Stomach smooth muscle (tissue), 2 donors: ENCODE data around the gene CCDC60.

ENCODE experiments used
- H3K27ac ChIP-seq: one replicate; pipeline ENCODE4 v1.7.0; 2013; ENCODE audit warnings: mild to moderate bottlenecking, low read length, inconsistent platforms
- H3K27me3 ChIP-seq, 2 donors: one replicate each; pipeline ENCODE4 v1.7.0; 2013; ENCODE audit warnings: low read length in 2 of 2; ENCODE audit not compliant: insufficient read depth in 2 of 2, control insufficient read depth in 1 of 2
- H3K36me3 ChIP-seq, 2 donors: one replicate each; pipeline ENCODE4 v1.7.0; 2013; ENCODE audit warnings: low read length in 2 of 2; ENCODE audit not compliant: control insufficient read depth in 2 of 2, insufficient read depth in 2 of 2
- H3K4me1 ChIP-seq: one replicate; pipeline ENCODE4 v1.7.0; 2013; ENCODE audit warnings: low read length; ENCODE audit not compliant: control insufficient read depth, insufficient read depth
- H3K4me3 ChIP-seq, 2 donors: one replicate each; pipeline ENCODE4 v1.7.0; 2013; ENCODE audit warnings: low read length in 2 of 2
- H3K9ac ChIP-seq, 2 donors: one replicate each; pipeline ENCODE4 v1.7.0; 2013; ENCODE audit warnings: low read length in 2 of 2, mild to moderate bottlenecking in 1 of 2
- H3K9me3 ChIP-seq, 2 donors: one replicate each; pipeline ENCODE4 v1.7.0; 2013; ENCODE audit warnings: low read length in 2 of 2; ENCODE audit not compliant: control insufficient read depth in 2 of 2
- donor health status: healthy.
- donor health status: Pancreatic carcinoma.

The CCDC60 gene

GRCh38 chr12:119334430-119335170 is at the start of gene CCDC60:
Gene CCDC60 (plus strand): TSS chr12:119334729. CDS start chr12:119335177, 448 bp downstream.
- Histone ChIP-seq H3K4me3 (no peak within 1 kb of the TSS), H3K27ac (no peak within 1 kb of the TSS), H3K27me3 (peaks cover 3 to 4% of the 10 kb centered on the region in 2 donors), H3K9me3 (no peaks in the 10 kb centered on the region), H3K36me3 (no peaks in the 10 kb centered on the region), H3K9ac (no peak within 1 kb of the TSS), H3K4me1 (no peaks in the 10 kb centered on the region)

- Histone ChIP-seq H3K27me3 (peaks cover 0 to 2% of the 10 kb centered on the region in 2 donors), H3K4me3 (no peak overlapping the region), H3K27ac (no peak overlapping the region), H3K9ac (no peak overlapping the region), H3K4me1 (no peaks in the 10 kb centered on the region), H3K9me3 (peaks cover 0 to 8% of the 10 kb centered on the region in 2 donors), H3K36me3 (no peaks in the 10 kb centered on the region)
Measured at GRCh38 chr12:119288576-119288975, 46.0 kb upstream of the CCDC60 start.

- Histone ChIP-seq H3K9me3 (no peaks in the 10 kb centered on the region), H3K4me3 (no peak overlapping the region)
Measured at GRCh38 chr12:119292893-119293630, 41.5 kb upstream of the CCDC60 start.

GRCh38 chr12:119294211-119294610 is 40.3 kb upstream of the CCDC60 start:
- no peak overlapping the region for H3K9ac ChIP-seq

More at GRCh38 chr12:119292893-119293630, 41.5 kb upstream of the CCDC60 start:
- Histone ChIP-seq H3K4me1 (no peaks in the 10 kb centered on the region), H3K36me3 (no peaks in the 10 kb centered on the region), H3K9ac (no peak overlapping the region), H3K27me3 (peaks cover 0 to 6% of the 10 kb centered on the region in 2 donors), H3K27ac (no peak overlapping the region)

GRCh38 chr12:119296535-119296934 is 38.0 kb upstream of the CCDC60 start:
- Histone ChIP-seq H3K4me1 (no peaks in the 10 kb centered on the region), H3K9ac (no peak overlapping the region), H3K27me3 (peaks cover 0 to 8% of the 10 kb centered on the region in 2 donors), H3K36me3 (no peaks in the 10 kb centered on the region), H3K27ac (no peak overlapping the region), H3K4me3 (no peak overlapping the region), H3K9me3 (no peaks in the 10 kb centered on the region)

More at GRCh38 chr12:119294211-119294610, 40.3 kb upstream of the CCDC60 start:
- no peak overlapping the region for H3K27ac ChIP-seq
- no peak overlapping the region for H3K4me3 ChIP-seq
- no peaks in the 10 kb centered on the region for H3K4me1 ChIP-seq
- peaks cover 0 to 8% of the 10 kb centered on the region in 2 donors for H3K27me3 ChIP-seq
- H3K36me3 ChIP-seq: no peaks in the 10 kb centered on the region
- H3K9me3 ChIP-seq: no peaks in the 10 kb centered on the region

- H3K4me1 ChIP-seq: no peaks in the 10 kb centered on the region
- H3K9ac ChIP-seq: no peak overlapping the region
- no peak overlapping the region for H3K4me3 ChIP-seq
- H3K36me3 ChIP-seq: no peaks in the 10 kb centered on the region
- H3K27ac ChIP-seq: no peak overlapping the region
- H3K27me3 ChIP-seq: peaks cover 0 to 8% of the 10 kb centered on the region in 2 donors
- no peaks in the 10 kb centered on the region for H3K9me3 ChIP-seq
Measured at GRCh38 chr12:119299130-119299529, 35.4 kb upstream of the CCDC60 start.

- Histone ChIP-seq H3K27me3 (peaks cover 0 to 7% of the 10 kb centered on the region in 2 donors), H3K9me3 (no peaks in the 10 kb centered on the region), H3K9ac (no peak overlapping the region), H3K4me1 (no peaks in the 10 kb centered on the region), H3K36me3 (no peaks in the 10 kb centered on the region), H3K27ac (no peak overlapping the region), H3K4me3 (no peak overlapping the region)
Measured at GRCh38 chr12:119301379-119301778, 33.1 kb upstream of the CCDC60 start.

- peaks cover 0 to 4% of the 10 kb centered on the region in 2 donors for H3K27me3 ChIP-seq
- H3K9ac ChIP-seq: no peak overlapping the region
- no peak overlapping the region for H3K27ac ChIP-seq
- no peaks in the 10 kb centered on the region for H3K4me1 ChIP-seq
- H3K9me3 ChIP-seq: no peaks in the 10 kb centered on the region
- H3K36me3 ChIP-seq: no peaks in the 10 kb centered on the region
- H3K4me3 ChIP-seq: no peak overlapping the region
Measured at GRCh38 chr12:119302451-119303080, 32.0 kb upstream of the CCDC60 start.

- Histone ChIP-seq H3K9me3 (no peaks in the 10 kb centered on the region), H3K9ac (no peak overlapping the region), H3K4me1 (no peaks in the 10 kb centered on the region), H3K27me3 (peaks cover 0 to 2% of the 10 kb centered on the region in 2 donors), H3K4me3 (no peak overlapping the region), H3K27ac (no peak overlapping the region), H3K36me3 (no peaks in the 10 kb centered on the region)
Measured at GRCh38 chr12:119306593-119306992, 27.9 kb upstream of the CCDC60 start.

GRCh38 chr12:119307747-119308146 is 26.8 kb upstream of the CCDC60 start:
- H3K36me3 ChIP-seq: no peaks in the 10 kb centered on the region
- no peak overlapping the region for H3K9ac ChIP-seq
- no peak overlapping the region for H3K27ac ChIP-seq
- no peak overlapping the region for H3K4me3 ChIP-seq
- no peaks in the 10 kb centered on the region for H3K4me1 ChIP-seq
- H3K27me3 ChIP-seq: peaks cover 0 to 2% of the 10 kb centered on the region in 2 donors
- no peaks in the 10 kb centered on the region for H3K9me3 ChIP-seq
